RWPE2 (cell line): ENCODE measurements around the gene RAB17.

ENCODE experiments used
- ATAC-seq: fragments of 200-7000 bp; cut with Tn5 transposase; 3 replicates; pipeline ENCODE4 v1.9.1; 2021; ENCODE audit warnings: low read depth
- DNase-seq: peaks from one replicate; pipeline ENCODE4 v3.0.0-alpha.2; 2020; ENCODE audit warnings: low spot score
- H3K27ac ChIP-seq: fragments of 450-650 bp; 2 replicates; pipeline ENCODE4 v1.5.1; 2017; ENCODE audit warnings: mild to moderate bottlenecking; ENCODE audit not compliant: poor library complexity, severe bottlenecking
- H3K27me3 ChIP-seq: fragments of 250-450 bp; sonication (Bioruptor Pico); 2 replicates; pipeline ENCODE4 v1.5.1; 2021; ENCODE audit warnings: mild to moderate bottlenecking, moderate library complexity; ENCODE audit not compliant: insufficient read depth, poor library complexity, severe bottlenecking
- H3K36me3 ChIP-seq: fragments of 250-450 bp; sonication (Bioruptor Pico); 2 replicates; pipeline ENCODE4 v1.5.1; 2020; ENCODE audit warnings: low read depth, mild to moderate bottlenecking, moderate library complexity
- H3K4me1 ChIP-seq: fragments of 250-450 bp; sonication (Bioruptor Pico); 2 replicates; pipeline ENCODE4 v1.5.1; 2021; ENCODE audit warnings: mild to moderate bottlenecking, moderate library complexity; ENCODE audit not compliant: insufficient read depth, poor library complexity, severe bottlenecking
- H3K4me3 ChIP-seq: fragments of 250-450 bp; sonication (Bioruptor Pico); 2 replicates; pipeline ENCODE4 v1.5.1; 2021; ENCODE audit warnings: mild to moderate bottlenecking, moderate library complexity; ENCODE audit not compliant: severe bottlenecking
- H3K9me3 ChIP-seq: fragments of 250-450 bp; sonication (Bioruptor Pico); 2 replicates; pipeline ENCODE4 v1.5.1; 2021; ENCODE audit warnings: mild to moderate bottlenecking, moderate library complexity; ENCODE audit not compliant: severe bottlenecking
- CTCF ChIP-seq: fragments of 450-650 bp; IDR thresholded peaks from one replicate; pipeline ENCODE4 v1.5.1; 2017; ENCODE audit warnings: mild to moderate bottlenecking, moderate library complexity; ENCODE audit not compliant: poor library complexity, severe bottlenecking

RAB17 gene

GRCh38 chr2:237583385-237584295 is 6.9 kb downstream of the RAB17 start:
- ATAC-seq (no peak), DNase-seq (no peak)
- Histone ChIP-seq H3K4me3 (no peak overlapping the region), H3K27me3 (no peaks in the 10 kb centered on the region), H3K36me3 (no peaks in the 10 kb centered on the region), H3K4me1 (no peaks in the 10 kb centered on the region), H3K27ac (no peak overlapping the region), H3K9me3 (no peaks in the 10 kb centered on the region)
- TF ChIP-seq CTCF, result no peak

- TF ChIP-seq CTCF, result peak; percentile 31
- no peak overlapping the region for H3K27ac ChIP-seq
- DNase-seq, result peak; percentile 27
- H3K4me1 ChIP-seq, result no peaks in the 10 kb centered on the region
- no peak overlapping the region for H3K4me3 ChIP-seq
- no peaks in the 10 kb centered on the region for H3K9me3 ChIP-seq
- ATAC-seq, result peak; percentile 21; the same call in 1 of the 3 replicates
- no peaks in the 10 kb centered on the region for H3K36me3 ChIP-seq
- H3K27me3 ChIP-seq, result no peaks in the 10 kb centered on the region
These were observed 8.5 kb downstream of the RAB17 start for GRCh38 chr2:237581751-237582746.

GRCh38 chr2:237581326-237581725 is 9.2 kb downstream of the RAB17 start:
- Histone ChIP-seq H3K36me3 (no peaks in the 10 kb centered on the region), H3K27ac (no peak overlapping the region), H3K4me3 (no peak overlapping the region), H3K4me1 (no peaks in the 10 kb centered on the region), H3K27me3 (no peaks in the 10 kb centered on the region), H3K9me3 (no peaks in the 10 kb centered on the region)
- no peak for DNase-seq
- no peak for ATAC-seq
- TF ChIP-seq CTCF, result no peak

- no peak for TF ChIP-seq CTCF
- Histone ChIP-seq H3K36me3 (no peaks in the 10 kb centered on the region), H3K9me3 (no peaks in the 10 kb centered on the region), H3K4me3 (no peak overlapping the region), H3K27ac (no peak overlapping the region), H3K4me1 (peaks cover 14% of the 10 kb centered on the region), H3K27me3 (no peaks in the 10 kb centered on the region)
- no peak for ATAC-seq
- DNase-seq, result no peak
These were observed 12.3 kb downstream of the RAB17 start for GRCh38 chr2:237577956-237578870.
